Activated CD8-positive, alpha-beta T cell treated with anti-CD3 and anti-CD28 coated beads for 36 hours (primary cell): ENCODE data around the gene OTUD6A. TPM values are rescaled to one million over a fixed set of nuclear protein-coding genes. Genes with fewer than 3 reads are reported as not detected.
"Not testable (repeated sequence)": the region's sequence is repeated elsewhere in the genome, so short reads cannot be mapped to it uniquely, and the experiment has no call there.

ENCODE experiments used
- ATAC-seq: fragments of 200-7000 bp; cut with Tn5 transposase; one replicate; pipeline ENCODE4 v1.10.0; 2021; ENCODE audit warnings: mild to moderate bottlenecking, moderate library complexity
- CTCF ChIA-PET: fragments of 350-600 bp; sonication (Branson Sonifier 250); formaldehyde crosslinking; loops from one replicate; lab custom pipeline; 2021; ENCODE audit warnings: antibody characterized with exemption; lab: Charles Lee
- POLR2A ChIA-PET: fragments of 350-600 bp; sonication (Branson Sonifier 250); formaldehyde crosslinking; loops from one replicate; lab custom pipeline; 2021; ENCODE audit warnings: antibody characterized with exemption; lab: Charles Lee
- DNase-seq: peaks from one replicate; pipeline ENCODE4 v3.0.0-alpha.2; 2020
- H3K27ac Mint-ChIP-seq: one replicate; pipeline ENCODE4 v1.8.0; 2021; ENCODE audit warnings: mild to moderate bottlenecking, mixed read lengths
- H3K27me3 Mint-ChIP-seq: one replicate; pipeline ENCODE4 v1.8.0; 2021; ENCODE audit warnings: mixed read lengths
- H3K36me3 Mint-ChIP-seq: one replicate; pipeline ENCODE4 v1.8.0; 2021; ENCODE audit warnings: low read depth, mixed read lengths
- H3K4me1 Mint-ChIP-seq: one replicate; pipeline ENCODE4 v1.8.0; 2021; ENCODE audit warnings: low read depth, mixed read lengths
- H3K4me3 Mint-ChIP-seq: one replicate; pipeline ENCODE4 v1.8.0; 2021; ENCODE audit warnings: mild to moderate bottlenecking, moderate library complexity, mixed read lengths
- H3K9me3 Mint-ChIP-seq: one replicate; pipeline ENCODE4 v1.8.0; 2021; ENCODE audit warnings: mixed read lengths
- intact Hi-C: fragments of 100-400 bp; cut with micrococcal nuclease; formaldehyde crosslinking; loops from one replicate; pipeline ENCODE4 v1.10.0; 2022
- microRNA-seq: library from miRNA; unstranded; fragments of <30 nt; microRNA quantifications from one replicate; pipeline ENCODE4 v1.2.0, GENCODE V29; 2022; ENCODE audit warnings: borderline microRNAs expressed, borderline replicate concordance
- total RNA-seq, 2 experiments: library from RNA; stranded (reverse); gene quantifications; one replicate each; pipeline ENCODE4 v1.2.3, GENCODE V29; 2021
- TF ChIP-seq, protein P1 (sequence below): fragments of 200-600 bp; IDR thresholded peaks from one replicate; pipeline ENCODE4 v1.8.0; 2022; ENCODE audit warnings: antibody characterized with exemption, mild to moderate bottlenecking

OTUD6A gene
- total RNA-seq, 2 experiments from 2014 or later = not detected

DNA sequence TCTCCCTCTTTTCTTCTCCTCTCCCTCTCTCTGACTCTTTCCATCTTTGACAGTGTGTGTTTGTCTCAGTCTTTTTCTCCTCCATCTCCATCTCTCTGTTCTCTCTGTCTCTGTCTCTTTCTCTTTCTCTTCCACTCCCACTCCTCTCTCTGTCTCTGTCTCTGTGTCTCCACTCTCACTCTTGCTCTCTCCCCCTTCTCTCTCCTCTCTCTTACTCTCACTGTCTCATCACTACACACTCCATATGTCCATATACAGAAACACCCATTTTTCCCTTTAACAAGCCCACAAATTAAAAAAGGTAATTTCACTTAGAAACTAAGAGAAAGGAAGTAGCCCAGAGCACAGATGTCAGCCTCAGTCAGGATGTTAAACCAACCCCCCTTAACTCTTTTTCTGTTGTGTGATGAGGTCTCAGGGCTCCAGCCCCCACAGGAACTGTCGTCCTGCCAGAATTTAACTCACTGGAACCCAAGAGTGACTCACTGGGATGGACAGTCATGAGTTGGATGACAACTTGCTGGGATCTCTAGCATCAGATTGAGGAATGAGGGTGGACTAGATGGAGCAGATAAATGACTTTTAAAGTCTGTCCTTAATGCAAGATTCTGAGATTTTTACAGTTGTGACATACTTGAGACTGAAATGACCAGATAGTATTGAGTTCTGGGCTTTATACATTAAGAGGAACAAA is 27.5 kb downstream of the OTUD6A start:
- H3K4me1 Mint-ChIP-seq = no peaks in the 10 kb centered on the region
- H3K4me3 Mint-ChIP-seq = no peak overlapping the region
- TF ChIP-seq, protein P1, sequence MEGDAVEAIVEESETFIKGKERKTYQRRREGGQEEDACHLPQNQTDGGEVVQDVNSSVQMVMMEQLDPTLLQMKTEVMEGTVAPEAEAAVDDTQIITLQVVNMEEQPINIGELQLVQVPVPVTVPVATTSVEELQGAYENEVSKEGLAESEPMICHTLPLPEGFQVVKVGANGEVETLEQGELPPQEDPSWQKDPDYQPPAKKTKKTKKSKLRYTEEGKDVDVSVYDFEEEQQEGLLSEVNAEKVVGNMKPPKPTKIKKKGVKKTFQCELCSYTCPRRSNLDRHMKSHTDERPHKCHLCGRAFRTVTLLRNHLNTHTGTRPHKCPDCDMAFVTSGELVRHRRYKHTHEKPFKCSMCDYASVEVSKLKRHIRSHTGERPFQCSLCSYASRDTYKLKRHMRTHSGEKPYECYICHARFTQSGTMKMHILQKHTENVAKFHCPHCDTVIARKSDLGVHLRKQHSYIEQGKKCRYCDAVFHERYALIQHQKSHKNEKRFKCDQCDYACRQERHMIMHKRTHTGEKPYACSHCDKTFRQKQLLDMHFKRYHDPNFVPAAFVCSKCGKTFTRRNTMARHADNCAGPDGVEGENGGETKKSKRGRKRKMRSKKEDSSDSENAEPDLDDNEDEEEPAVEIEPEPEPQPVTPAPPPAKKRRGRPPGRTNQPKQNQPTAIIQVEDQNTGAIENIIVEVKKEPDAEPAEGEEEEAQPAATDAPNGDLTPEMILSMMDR = no peak
- no peaks in the 10 kb centered on the region for H3K9me3 Mint-ChIP-seq
- H3K27ac Mint-ChIP-seq = no peak overlapping the region
- CTCF ChIA-PET = no interaction called here
- DNase-seq (no peak), ATAC-seq (no peak)
- no peaks in the 10 kb centered on the region for H3K27me3 Mint-ChIP-seq
- POLR2A ChIA-PET = no interaction called here
- H3K36me3 Mint-ChIP-seq = no peaks in the 10 kb centered on the region
- intact Hi-C loops = loop anchor here (10.0 kb wide), 1 partner anchor 595 kb away; no protein-coding TSS in a partner anchor

DNA sequence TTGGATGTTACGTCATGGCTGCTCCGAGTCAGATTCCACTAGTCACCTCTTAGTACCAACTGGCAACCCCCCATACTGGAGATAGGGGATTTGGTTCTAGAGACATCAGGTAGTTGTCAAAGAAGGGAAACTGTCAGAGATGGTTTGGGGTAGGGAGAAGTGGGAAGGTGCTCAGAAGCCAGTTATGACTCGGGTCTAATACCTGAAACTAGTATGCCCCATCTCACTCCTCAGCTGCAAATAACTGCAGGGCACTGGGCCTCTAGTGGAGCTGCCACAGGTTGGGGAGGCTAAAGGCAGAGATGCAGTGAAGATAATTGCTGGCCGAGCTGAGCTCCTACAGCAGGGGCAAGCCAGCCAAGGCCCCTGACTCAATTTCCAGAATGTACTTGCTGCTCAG is 30.0 kb downstream of the OTUD6A start:
- no peaks in the 10 kb centered on the region for H3K4me1 Mint-ChIP-seq
- H3K9me3 Mint-ChIP-seq = no peaks in the 10 kb centered on the region
- no peak overlapping the region for H3K4me3 Mint-ChIP-seq
- ATAC-seq = no peak
- no peak for DNase-seq
- no peaks in the 10 kb centered on the region for H3K27me3 Mint-ChIP-seq
- no peak overlapping the region for H3K27ac Mint-ChIP-seq
- ChIA-PET POLR2A (no interaction called here), CTCF (no interaction called here)
- H3K36me3 Mint-ChIP-seq = no peaks in the 10 kb centered on the region
- TF ChIP-seq, protein P1 = no peak
- intact Hi-C loops = loop anchor here (10.0 kb wide), 1 partner anchor 597 kb away; no protein-coding TSS in a partner anchor

DNA sequence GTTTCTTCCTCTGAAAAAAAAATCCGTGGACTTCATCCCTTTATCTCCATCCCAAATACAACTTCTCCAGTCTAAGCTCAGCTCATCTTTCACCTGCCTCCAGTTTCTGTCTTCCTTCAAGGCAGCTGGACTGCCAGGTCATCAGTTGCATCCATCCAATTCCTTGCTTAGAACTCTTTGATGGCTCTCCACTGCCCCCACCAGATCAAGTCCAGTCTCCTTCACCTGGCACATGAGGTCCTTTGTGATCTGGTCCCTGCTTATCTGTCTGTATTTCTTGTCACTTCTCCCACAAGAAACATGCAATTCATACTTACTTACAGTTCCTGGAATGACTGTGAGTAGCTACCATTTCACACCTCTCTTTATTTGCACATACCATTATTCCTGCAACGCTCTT is 33.8 kb downstream of the OTUD6A start:
- ATAC-seq (no peak), DNase-seq (no peak)
- TF ChIP-seq, protein P1 = no peak
- POLR2A ChIA-PET = no interaction called here
- CTCF ChIA-PET = interaction anchor here (0.9 to 3.7 kb wide), 6 partner anchors 9 to 603 kb away, joined by 3 to 29 read pairs (median 4); no protein-coding TSS in a partner anchor
- peaks cover 2% of the 10 kb centered on the region for H3K9me3 Mint-ChIP-seq
- H3K36me3 Mint-ChIP-seq = no peaks in the 10 kb centered on the region
- no peak overlapping the region for H3K27ac Mint-ChIP-seq
- no peak overlapping the region for H3K4me3 Mint-ChIP-seq
- no peaks in the 10 kb centered on the region for H3K4me1 Mint-ChIP-seq
- H3K27me3 Mint-ChIP-seq = peaks cover 3% of the 10 kb centered on the region
- intact Hi-C loops = loop anchor here (5.0 to 10.0 kb wide), 2 partner anchors 64 to 601 kb away; no protein-coding TSS in a partner anchor

DNA sequence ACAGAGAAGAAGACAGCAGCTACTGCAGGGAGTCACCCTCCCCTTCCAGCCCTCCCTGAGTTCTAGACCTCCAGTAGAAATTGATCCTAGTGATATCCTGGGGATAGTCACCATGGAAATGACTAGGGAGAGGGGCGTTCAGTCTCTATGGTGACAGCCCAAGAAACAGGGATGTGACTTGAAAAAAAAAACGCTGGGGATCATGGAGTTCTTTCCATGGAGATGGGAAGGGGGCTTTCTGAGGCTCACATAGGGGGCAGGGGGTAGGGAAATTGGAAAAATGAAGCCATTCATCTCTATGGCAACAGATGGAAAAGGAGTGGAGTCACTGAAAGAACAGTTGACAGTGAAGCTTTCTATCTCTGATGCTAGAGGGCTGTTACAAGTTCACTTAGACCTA is 43.0 kb downstream of the OTUD6A start:
- intact Hi-C loops = no loop called here
- H3K27me3 Mint-ChIP-seq = peaks cover 3% of the 10 kb centered on the region
- no peak overlapping the region for H3K4me3 Mint-ChIP-seq
- H3K9me3 Mint-ChIP-seq = no peaks in the 10 kb centered on the region
- TF ChIP-seq, protein P1 = no peak
- POLR2A ChIA-PET = no interaction called here
- ATAC-seq (no peak), DNase-seq (no peak)
- H3K36me3 Mint-ChIP-seq = no peaks in the 10 kb centered on the region
- no peaks in the 10 kb centered on the region for H3K4me1 Mint-ChIP-seq
- H3K27ac Mint-ChIP-seq = no peak overlapping the region
- CTCF ChIA-PET = interaction anchor here (1.5 kb wide), 1 partner anchor 9 kb away, joined by 3 read pairs; no protein-coding TSS in a partner anchor

DNA sequence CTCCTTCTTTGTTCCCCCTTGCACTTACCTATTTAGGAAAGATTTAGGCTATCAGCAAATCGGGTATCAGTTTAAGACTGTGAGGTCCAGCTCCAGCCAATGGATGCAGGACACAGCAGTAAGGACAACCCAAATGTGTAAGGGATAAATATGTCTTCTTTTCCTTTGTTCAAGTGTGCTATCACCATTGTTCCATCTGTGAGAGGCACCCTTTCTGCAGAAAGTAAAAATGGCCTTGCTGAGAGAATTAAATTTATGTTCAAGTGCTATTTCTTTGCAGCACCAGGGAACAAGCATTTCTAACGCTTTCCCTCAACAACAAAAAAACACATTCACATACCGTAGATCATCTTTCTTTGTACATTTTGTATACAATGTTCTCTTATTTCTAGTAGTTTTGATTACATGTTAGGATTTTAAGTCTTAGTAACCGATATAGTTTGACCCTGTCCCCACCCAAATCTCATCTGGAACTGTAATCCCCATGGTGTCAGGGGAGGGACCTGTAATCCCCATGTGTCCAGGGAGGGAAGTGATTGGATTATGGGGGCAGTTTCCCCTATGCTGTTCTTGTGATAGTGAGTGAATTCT is 49.3 kb downstream of the OTUD6A start:
- DNase-seq, H3K4me3 Mint-ChIP-seq, ATAC-seq, H3K36me3 Mint-ChIP-seq, POLR2A ChIA-PET, H3K4me1 Mint-ChIP-seq, CTCF ChIA-PET, H3K27ac Mint-ChIP-seq, H3K27me3 Mint-ChIP-seq, intact Hi-C loops, H3K9me3 Mint-ChIP-seq: not testable (repeated sequence)

Small RNA genes lying within 50 kb of the gene (microRNA-seq; reads per million reads assigned to microRNA genes)
- 0.91 reads per million for gene MIR676

Other genes starting within 250 kb of the OTUD6A start
- not detected for gene AWAT2, start 12.5 kb upstream of the OTUD6A start, total RNA-seq
- gene IGBP1, start 71.0 kb downstream of the OTUD6A start, total RNA-seq = 10 to 100 TPM; 43.5 to 45.1 TPM
- gene DGAT2L6, start 115.0 kb downstream of the OTUD6A start, total RNA-seq = not detected
- not detected for gene AWAT1, start 172.2 kb downstream of the OTUD6A start, total RNA-seq
- under 1 TPM in 1 of 2 experiments, not detected in 1; 0.27 TPM for gene P2RY4, start 197.7 kb downstream of the OTUD6A start, total RNA-seq
- gene ARR3, start 205.9 kb downstream of the OTUD6A start, total RNA-seq = not detected
- gene RAB41, start 219.7 kb downstream of the OTUD6A start, total RNA-seq = not detected
- gene PDZD11, start 227.5 kb downstream of the OTUD6A start, total RNA-seq = 10 to 100 TPM; 18.6 to 20.8 TPM
- 10 to 100 TPM; 19.5 to 22.3 TPM for gene KIF4A, start 227.6 kb downstream of the OTUD6A start, total RNA-seq